Effector memory CD4-positive, alpha-beta T cell (primary cell): ENCODE data around the gene MTX1.

Experiments used
- DNase-seq, 3 donors: peaks; one replicate each; pipeline ENCODE4 v3.0.0-alpha.2; 2020
- H3K27ac ChIP-seq: 2 replicates; pipeline ENCODE4 v1.7.0; 2013; ENCODE audit warnings: mild to moderate bottlenecking, low read length, moderate library complexity; ENCODE audit not compliant: insufficient read depth, poor library complexity, severe bottlenecking
- H3K27me3 ChIP-seq: replicated peaks from 2 replicates; pipeline ENCODE4 v1.7.0; 2013; ENCODE audit warnings: mild to moderate bottlenecking, low read length; ENCODE audit not compliant: insufficient read depth, control insufficient read depth, poor library complexity, severe bottlenecking
- H3K36me3 ChIP-seq: 2 replicates; pipeline ENCODE4 v1.7.0; 2013; ENCODE audit warnings: mild to moderate bottlenecking, low read length, moderate library complexity; ENCODE audit not compliant: control insufficient read depth, insufficient read depth
- H3K4me1 ChIP-seq: 2 replicates; pipeline ENCODE4 v1.7.0; 2013; ENCODE audit warnings: low read length, mild to moderate bottlenecking; ENCODE audit not compliant: control insufficient read depth, insufficient read depth, poor library complexity, severe bottlenecking
- H3K4me3 ChIP-seq: 2 replicates; pipeline ENCODE4 v1.7.0; 2013; ENCODE audit warnings: low read length, low read depth, mild to moderate bottlenecking; ENCODE audit not compliant: insufficient read depth, poor library complexity, severe bottlenecking
- H3K9me3 ChIP-seq: 2 replicates; pipeline ENCODE4 v1.7.0; 2013; ENCODE audit warnings: mild to moderate bottlenecking, low read length, moderate library complexity; ENCODE audit not compliant: control insufficient read depth

MTX1 gene

GRCh38 chr1:155260276-155260675 is 51.8 kb downstream of the MTX1 start:
- Histone ChIP-seq H3K4me1 (peaks cover 23% of the 10 kb centered on the region), H3K4me3 (no peak overlapping the region), H3K27ac (no peak overlapping the region), H3K36me3 (peaks cover 36% of the 10 kb centered on the region), H3K9me3 (no peaks in the 10 kb centered on the region), H3K27me3 (no peaks in the 10 kb centered on the region)
- DNase-seq: no peak

- H3K27ac ChIP-seq: peak overlapping the region; percentile 69
- H3K4me3 ChIP-seq: peak overlapping the region; percentile 82
- peaks cover 16% of the 10 kb centered on the region for H3K4me1 ChIP-seq
- H3K9me3 ChIP-seq: no peaks in the 10 kb centered on the region
- H3K27me3 ChIP-seq: no peaks in the 10 kb centered on the region
- H3K36me3 ChIP-seq: peaks cover 41% of the 10 kb centered on the region
- peak in 1 of 3 donors; percentile 17 for DNase-seq
These were observed 53.0 kb downstream of the MTX1 start for GRCh38 chr1:155261493-155261851.

GRCh38 chr1:155261852-155262673 is 53.6 kb downstream of the MTX1 start, which contains the start of gene SCAMP3:
TSS of gene SCAMP3 (minus strand) at chr1:155262360. CDS start at chr1:155262151, 209 bp downstream.
- peaks cover 16% of the 10 kb centered on the region for H3K4me1 ChIP-seq
- H3K9me3 ChIP-seq: no peaks in the 10 kb centered on the region
- peak within 1 kb of the TSS; percentile 82 for H3K4me3 ChIP-seq
- peaks cover 42% of the 10 kb centered on the region for H3K36me3 ChIP-seq
- H3K27me3 ChIP-seq: no peaks in the 10 kb centered on the region
- peak; percentile 78 to 87 (median 80) for DNase-seq
- peak within 1 kb of the TSS; percentile 69 for H3K27ac ChIP-seq

GRCh38 chr1:155263067-155263466 is 54.6 kb downstream of the MTX1 start:
- Histone ChIP-seq H3K9me3 (no peaks in the 10 kb centered on the region), H3K27me3 (no peaks in the 10 kb centered on the region), H3K27ac (no peak overlapping the region), H3K4me1 (peaks cover 16% of the 10 kb centered on the region), H3K4me3 (no peak overlapping the region), H3K36me3 (peaks cover 47% of the 10 kb centered on the region)
- no peak for DNase-seq
